CD14-positive monocyte (primary cell): ENCODE data around the gene NGDN. TPM values are rescaled to one million over a fixed set of nuclear protein-coding genes. Genes with fewer than 3 reads are reported as not detected.
A peak's percentile ranks its signal among the peaks of the same experiment; 100 is the strongest.

Experiments
- DNase-seq, 3 donors: peaks; one replicate each; pipeline ENCODE4 v3.0.0-alpha.2; 2011 to 2022
- H2AFZ ChIP-seq: 2 replicates; pipeline ENCODE4 v1.6.0; 2012; ENCODE audit warnings: mild to moderate bottlenecking, low read depth, low read length, inconsistent platforms; ENCODE audit not compliant: insufficient read depth, poor library complexity, severe bottlenecking
- H3K27ac ChIP-seq, 2 donors: 1 replicate in 1 of 2; 2 replicates in 1 of 2; pipeline ENCODE4 v1.5.1; 2012 to 2013; ENCODE audit warnings: low read length in 2 of 2, control low read depth in 1 of 2, inconsistent platforms in 1 of 2, low read depth in 1 of 2, mild to moderate bottlenecking in 1 of 2
- H3K27me3 ChIP-seq, 2 donors: one replicate each; pipeline versions ENCODE4 v1.6.0 to v1.6.1; 2011 to 2013; ENCODE audit warnings: low read length in 2 of 2; ENCODE audit not compliant: control insufficient read depth in 2 of 2, insufficient read depth in 2 of 2
- H3K36me3 ChIP-seq, 2 donors: replicated peaks in 1 of 2; 1 replicate in 1 of 2; 2 replicates in 1 of 2; pipeline versions ENCODE4 v1.5.1 to v1.6.1; 2012 to 2013; ENCODE audit warnings: low read length in 2 of 2, control low read depth in 1 of 2, inconsistent platforms in 1 of 2, mild to moderate bottlenecking in 1 of 2; ENCODE audit not compliant: insufficient read depth in 2 of 2, control insufficient read depth in 1 of 2
- H3K4me1 ChIP-seq, 2 donors: 1 replicate in 1 of 2; 2 replicates in 1 of 2; pipeline versions ENCODE4 v1.5.1 to v1.6.1; 2012 to 2013; ENCODE audit warnings: low read length in 2 of 2, control low read depth in 1 of 2, inconsistent platforms in 1 of 2, mild to moderate bottlenecking in 1 of 2, moderate library complexity in 1 of 2; ENCODE audit not compliant: insufficient read depth in 2 of 2, control insufficient read depth in 1 of 2
- H3K4me2 ChIP-seq: replicated peaks from 2 replicates; pipeline ENCODE3; 2012; ENCODE audit warnings: low read length, moderate library complexity, mild to moderate bottlenecking; ENCODE audit not compliant: poor library complexity, severe bottlenecking; ENCODE audit errors: extremely low read depth
- H3K4me3 ChIP-seq, 3 experiments: fragments of 200-600 bp in 1 of 3; sonication (generic) in 1 of 3; replicated peaks in 1 of 3; 1 replicate in 2 of 3; 2 replicates in 1 of 3; pipeline ENCODE4 v1.5.1; 2011 to 2013; ENCODE audit warnings: low read length in 3 of 3, mild to moderate bottlenecking in 3 of 3, control low read depth in 2 of 3, low read depth in 2 of 3, inconsistent platforms in 1 of 3, moderate library complexity in 1 of 3
- H3K79me2 ChIP-seq: 2 replicates; pipeline ENCODE4 v1.6.0; 2012; ENCODE audit warnings: mild to moderate bottlenecking, control low read depth, inconsistent platforms, low read length, moderate library complexity; ENCODE audit not compliant: insufficient read depth
- H3K9ac ChIP-seq: 2 replicates; pipeline ENCODE4 v1.6.0; 2017; ENCODE audit warnings: low read length, mild to moderate bottlenecking; ENCODE audit not compliant: insufficient read depth, poor library complexity, severe bottlenecking
- H3K9me3 ChIP-seq, 2 donors: replicated peaks in 1 of 2; 1 replicate in 1 of 2; 2 replicates in 1 of 2; pipeline versions ENCODE4 v1.5.1 to v1.6.1; 2012 to 2013; ENCODE audit warnings: low read length in 2 of 2, control low read depth in 1 of 2; ENCODE audit not compliant: control insufficient read depth in 1 of 2, insufficient read depth in 1 of 2
- H4K20me1 ChIP-seq: 2 replicates; pipeline ENCODE4 v1.6.0; 2012; ENCODE audit warnings: mild to moderate bottlenecking, low read length, control low read depth, moderate library complexity; ENCODE audit not compliant: insufficient read depth
- H3K27ac Mint-ChIP-seq, 7 donors: one replicate each; pipeline ENCODE4 v1.8.0; 2020; ENCODE audit warnings: mild to moderate bottlenecking in 7 of 7, mixed read lengths in 7 of 7, moderate library complexity in 6 of 7, inconsistent platforms in 2 of 7
- H3K27me3 Mint-ChIP-seq, 3 donors: one replicate each; pipeline ENCODE4 v1.8.0; 2021 to 2022; ENCODE audit warnings: low read depth in 3 of 3, mild to moderate bottlenecking in 3 of 3, mixed read lengths in 3 of 3, moderate library complexity in 3 of 3, inconsistent platforms in 1 of 3
- H3K36me3 Mint-ChIP-seq, 2 donors: one replicate each; pipeline ENCODE4 v1.8.0; 2020; ENCODE audit warnings: mixed read lengths in 2 of 2, inconsistent platforms in 1 of 2, mild to moderate bottlenecking in 1 of 2
- H3K4me1 Mint-ChIP-seq: one replicate; pipeline ENCODE4 v1.8.0; 2020; ENCODE audit warnings: mild to moderate bottlenecking, mixed read lengths
- H3K4me3 Mint-ChIP-seq, 2 donors: one replicate each; pipeline ENCODE4 v1.8.0; 2020; ENCODE audit warnings: mild to moderate bottlenecking in 2 of 2, mixed read lengths in 2 of 2, moderate library complexity in 1 of 2
- H3K9me3 Mint-ChIP-seq, 7 donors: one replicate each; pipeline ENCODE4 v1.8.0; 2020 to 2022; ENCODE audit warnings: mixed read lengths in 7 of 7, mild to moderate bottlenecking in 6 of 7, moderate library complexity in 6 of 7, inconsistent platforms in 2 of 7
- CTCF ChIP-seq: fragments of 200-600 bp; IDR thresholded peaks from one replicate; pipeline ENCODE4 v1.8.0; 2022; ENCODE audit warnings: antibody characterized with exemption, mild to moderate bottlenecking
- WGBS: methylation state at CpG from one replicate; pipeline ENCODE4 v1.1.5; 2013; ENCODE audit warnings: missing lambda C conversion rate; ENCODE audit not compliant: insufficient coverage; 5-methylcytosine and 5-hydroxymethylcytosine counted together
- intact Hi-C, 2 donors: fragments of 100-400 bp; cut with micrococcal nuclease; formaldehyde crosslinking; loops; one replicate each; pipeline versions ENCODE4 v1.15.0 to v1.15.1; 2023
- polyA plus RNA-seq, 3 donors: library from polyadenylated mRNA; depleted of rRNA in 1 of 3; unstranded in 2 of 3; stranded (reverse) in 1 of 3; fragments of 300-500 nt in 2 of 3; fragments of >200 nt in 1 of 3; fragmentation: Illumina TruSeq in 2 of 3; gene quantifications; 1 replicate in 2 of 3; 2 replicates in 1 of 3; pipeline ENCODE4 v1.2.3, GENCODE V29; 2012 to 2021

The NGDN gene
- polyA plus RNA-seq, 3 donors = 22.7 to 44.5 (median 26.8) TPM

GRCh38 chr14:23520899-23521533 is 51.5 kb downstream of the NGDN start:
- Histone ChIP-seq H3K9me3 (no peaks in the 10 kb centered on the region), H3K36me3 (no peaks in the 10 kb centered on the region), H3K4me2 (no peak overlapping the region), H3K27ac (no peak overlapping the region), H3K27me3 (no peaks in the 10 kb centered on the region), H2AFZ (no peak overlapping the region), H4K20me1 (no peaks in the 10 kb centered on the region), H3K4me1 (peaks cover 14 to 18% of the 10 kb centered on the region in 2 donors), H3K9ac (no peak overlapping the region), H3K79me2 (no peaks in the 10 kb centered on the region), H3K4me3 (peak overlapping the region in 1 of 3 experiments; percentile 2)
- no peak for DNase-seq
- 94% methylated on average over 7 of the region's 14 CpGs for WGBS
- H3K36me3 Mint-ChIP-seq = no peaks in the 10 kb centered on the region
- peak overlapping the region in 3 of 7 donors; percentile 6 to 79 (median 72) for H3K27ac Mint-ChIP-seq
- no peak for TF ChIP-seq CTCF
- H3K4me3 Mint-ChIP-seq = peak overlapping the region in 1 of 2 donors; percentile 74
- H3K27me3 Mint-ChIP-seq = peaks cover 0 to 4% (median 2%) of the 10 kb centered on the region in 3 donors
- H3K9me3 Mint-ChIP-seq = no peaks in the 10 kb centered on the region
- peaks cover 15% of the 10 kb centered on the region for H3K4me1 Mint-ChIP-seq
- intact Hi-C loops = no loop called here

GRCh38 chr14:23521785-23522640 is 52.5 kb downstream of the NGDN start:
- Histone ChIP-seq H3K4me2 (peak overlapping the region; percentile 5), H3K9me3 (no peaks in the 10 kb centered on the region), H3K27me3 (no peaks in the 10 kb centered on the region), H3K79me2 (no peaks in the 10 kb centered on the region), H4K20me1 (no peaks in the 10 kb centered on the region), H3K4me1 (peaks cover 14 to 18% of the 10 kb centered on the region in 2 donors), H3K36me3 (no peaks in the 10 kb centered on the region), H3K4me3 (peak overlapping the region in 1 of 3 experiments; percentile 2), H3K27ac (no peak overlapping the region), H2AFZ (no peak overlapping the region), H3K9ac (no peak overlapping the region)
- peak overlapping the region in 1 of 2 donors; percentile 74 for H3K4me3 Mint-ChIP-seq
- H3K4me1 Mint-ChIP-seq = peaks cover 15% of the 10 kb centered on the region
- peaks cover 0 to 6% (median 2%) of the 10 kb centered on the region in 3 donors for H3K27me3 Mint-ChIP-seq
- H3K36me3 Mint-ChIP-seq = no peaks in the 10 kb centered on the region
- no peak for DNase-seq
- TF ChIP-seq CTCF = no peak
- intact Hi-C loops = no loop called here
- peak overlapping the region in 1 of 7 donors; percentile 42 for H3K27ac Mint-ChIP-seq
- WGBS = 56% methylated on average over 11 of the region's 20 CpGs
- H3K9me3 Mint-ChIP-seq = no peaks in the 10 kb centered on the region
